Fibroblast of upper back skin (primary cell): ENCODE results near the gene RAD9B.

Experiments used
- DNase-seq: peaks from one replicate; pipeline ENCODE4 v3.0.0-alpha.2; 2013

RAD9B gene

DNA sequence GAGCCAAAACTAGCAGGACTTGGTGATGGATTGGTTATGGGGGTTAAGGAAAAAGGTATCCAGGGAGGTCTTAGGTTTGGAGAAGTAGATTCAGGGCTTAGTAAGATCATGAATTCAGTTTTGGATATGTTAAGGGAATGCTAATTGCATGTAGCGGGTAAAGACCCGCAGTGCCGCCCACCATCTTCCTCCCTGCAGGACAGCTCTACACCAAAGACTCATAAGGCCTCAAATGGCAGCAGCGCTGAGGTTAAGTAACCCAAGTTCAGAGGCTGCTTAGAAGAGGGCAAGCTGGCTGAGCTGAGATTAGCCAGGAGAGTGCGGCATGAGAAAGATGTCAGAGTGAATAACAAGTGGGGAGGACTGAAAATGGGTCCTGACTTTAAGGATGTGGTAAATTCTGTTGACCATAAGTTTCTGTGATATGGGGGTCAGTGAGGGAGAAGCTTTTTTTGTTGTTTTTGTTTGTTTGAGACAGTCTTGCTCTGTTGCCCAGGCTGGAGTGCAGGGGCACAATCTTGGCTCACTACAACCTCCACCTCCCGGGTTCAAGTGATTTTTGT, 26.2 kb downstream of the RAD9B start:
- DNase-seq, result no peak

GRCh38 chr12:110530511-110530910, 28.4 kb downstream of the RAD9B start:
- no peak for DNase-seq

DNA sequence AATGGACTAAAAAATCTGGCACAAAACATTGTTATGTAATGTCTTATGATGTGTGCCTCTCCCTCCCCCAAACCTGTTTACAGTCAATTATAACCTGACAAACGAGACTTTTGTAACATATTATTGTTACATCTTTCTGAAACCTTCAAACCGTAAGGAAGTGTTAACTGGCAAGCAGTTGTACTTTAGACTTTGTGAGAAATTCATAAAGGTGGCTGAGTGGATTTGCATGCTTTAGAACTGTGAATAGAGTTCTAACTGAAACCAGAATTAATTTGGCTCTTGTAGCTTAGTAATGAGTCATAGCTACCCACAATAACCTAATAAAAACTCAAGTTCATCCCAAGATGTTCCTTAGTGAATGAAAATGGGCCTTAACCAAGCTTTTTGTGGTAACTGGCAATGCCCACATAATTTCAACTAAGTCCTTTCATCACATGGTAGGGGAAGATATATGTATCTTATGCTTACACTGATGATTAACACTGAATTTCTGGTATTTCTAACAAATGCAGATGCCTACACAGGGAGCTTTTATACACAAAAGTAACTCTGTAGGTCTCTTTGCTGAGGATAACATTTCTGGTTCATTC, 29.7 kb downstream of the RAD9B start:
- peak; percentile 60 for DNase-seq

- no peak for DNase-seq
These were observed 30.5 kb downstream of the RAD9B start for GRCh38 chr12:110532644-110533043.

DNA sequence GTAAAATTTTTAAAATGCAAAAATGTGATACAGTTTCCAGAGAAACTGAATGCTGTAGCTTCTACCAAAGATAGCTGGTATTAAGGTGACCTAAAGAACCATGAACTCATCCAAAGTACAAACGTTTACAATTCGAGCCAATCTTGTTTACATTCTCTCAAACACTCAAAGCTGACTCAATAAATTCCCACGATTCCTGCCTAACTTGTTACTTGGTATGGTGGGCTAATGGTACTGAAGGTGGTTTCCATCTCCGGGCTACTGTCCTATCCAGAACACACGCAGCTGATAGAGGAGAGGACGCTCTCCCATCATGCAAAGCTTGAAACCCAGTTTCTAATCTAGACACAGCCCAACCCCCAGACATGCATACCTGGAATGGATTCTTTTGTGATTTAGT, 31.5 kb downstream of the RAD9B start:
- no peak for DNase-seq

GRCh38 chr12:110534811-110535210, 32.7 kb downstream of the RAD9B start:
- DNase-seq, result no peak

GRCh38 chr12:110536834-110537604, 34.9 kb downstream of the RAD9B start:
- DNase-seq, result no peak

- DNase-seq, result no peak
These were observed 35.7 kb downstream of the RAD9B start for GRCh38 chr12:110537605-110538409.

DNA sequence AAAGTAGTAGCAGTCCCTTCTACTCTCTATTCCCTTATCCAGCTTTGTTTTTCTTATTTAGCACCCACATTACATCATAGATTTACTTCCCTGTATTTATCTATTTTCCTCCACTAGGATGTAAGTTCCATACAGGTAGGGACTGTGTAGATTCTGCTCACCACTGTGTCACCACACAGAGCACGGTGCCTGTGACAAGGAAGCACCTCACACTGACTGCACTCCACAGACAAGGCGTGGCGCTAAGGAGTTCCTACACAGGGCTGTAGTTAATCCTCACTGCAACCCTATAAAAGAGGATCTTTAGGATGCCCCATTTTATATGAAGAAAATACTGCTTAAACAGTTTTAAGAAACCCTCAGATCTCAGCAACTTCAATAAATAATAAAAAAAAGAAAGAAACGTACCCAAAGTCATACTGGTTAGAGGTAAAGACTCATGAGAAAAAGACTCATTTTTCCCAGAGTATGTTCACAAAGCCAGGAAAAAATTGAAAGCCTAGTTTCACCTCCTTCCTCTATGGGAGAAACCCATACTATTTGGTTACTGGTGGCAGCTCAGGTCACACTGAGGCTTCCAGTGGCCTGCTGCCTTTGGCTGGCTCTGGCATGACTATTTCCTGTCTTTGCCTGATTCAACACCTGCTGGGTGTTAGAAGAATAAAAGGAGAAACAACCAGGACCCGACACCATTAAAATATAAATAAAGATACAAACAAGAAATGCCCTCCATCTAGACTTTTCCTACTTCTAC, 36.9 kb downstream of the RAD9B start:
- DNase-seq, result no peak

DNA sequence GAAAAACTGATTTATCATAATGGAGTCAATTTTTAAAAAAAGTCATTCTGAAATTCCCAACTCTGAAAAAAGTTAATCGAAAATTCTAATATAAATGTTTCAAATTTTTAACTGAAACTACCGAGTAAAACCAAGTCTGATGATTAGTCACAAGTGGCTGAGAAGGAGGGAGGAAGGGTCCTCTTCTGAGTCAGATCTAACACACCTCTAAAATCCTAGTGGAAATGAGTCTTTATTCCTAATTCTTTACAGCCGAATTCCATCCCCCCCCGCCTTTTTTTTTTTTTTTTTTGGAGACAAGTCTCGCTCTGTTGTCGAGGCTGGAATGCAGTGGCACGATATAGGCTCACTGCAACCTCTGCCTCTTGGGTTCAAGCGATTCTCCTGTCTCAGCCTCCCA, 37.9 kb downstream of the RAD9B start:
- DNase-seq, result no peak

GRCh38 chr12:110543252-110543959, 41.3 kb downstream of the RAD9B start:
- peak; percentile 56 for DNase-seq

GRCh38 chr12:110543965-110544364, 41.8 kb downstream of the RAD9B start:
- DNase-seq, result no peak

GRCh38 chr12:110545259-110545658, 43.1 kb downstream of the RAD9B start:
- peak; percentile 96 for DNase-seq

DNA sequence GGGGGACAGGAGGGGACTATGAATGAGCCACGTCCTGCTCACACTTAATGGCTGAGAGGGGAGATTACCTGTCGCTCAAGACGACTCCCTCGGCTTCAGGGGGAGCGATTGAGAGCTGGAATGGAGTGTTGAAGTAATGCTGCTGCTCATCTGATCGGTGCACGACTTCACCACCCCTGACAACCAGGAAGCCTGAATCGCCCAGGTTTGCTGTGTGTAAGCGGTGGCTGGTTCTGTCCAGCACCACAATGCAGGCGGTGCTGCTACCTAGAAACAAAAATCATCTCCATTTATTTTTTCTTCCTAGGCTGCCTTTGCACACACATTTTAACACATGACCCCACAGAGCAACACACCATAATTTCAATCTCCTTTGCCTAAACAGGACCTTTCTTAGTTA, 43.7 kb downstream of the RAD9B start:
- no peak for DNase-seq

DNA sequence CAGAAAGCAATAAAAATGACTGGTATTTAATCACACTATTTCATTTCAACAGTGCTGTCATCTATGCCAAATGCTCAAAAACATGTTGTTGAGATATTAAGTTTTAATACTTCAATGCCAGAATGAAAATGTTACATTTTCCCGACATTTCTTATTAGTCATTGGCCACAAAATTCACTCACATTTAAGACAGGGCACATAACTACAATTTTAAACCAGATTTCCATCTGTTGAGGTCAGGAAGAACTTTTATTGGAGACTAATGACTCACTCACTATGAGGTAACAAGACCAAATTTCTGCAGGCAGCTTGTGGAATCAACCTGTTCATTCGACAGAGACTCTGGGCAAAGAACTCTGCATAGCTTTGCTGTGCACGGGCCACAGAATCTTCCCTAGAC, 44.2 kb downstream of the RAD9B start:
- peak; percentile 96 for DNase-seq

DNA sequence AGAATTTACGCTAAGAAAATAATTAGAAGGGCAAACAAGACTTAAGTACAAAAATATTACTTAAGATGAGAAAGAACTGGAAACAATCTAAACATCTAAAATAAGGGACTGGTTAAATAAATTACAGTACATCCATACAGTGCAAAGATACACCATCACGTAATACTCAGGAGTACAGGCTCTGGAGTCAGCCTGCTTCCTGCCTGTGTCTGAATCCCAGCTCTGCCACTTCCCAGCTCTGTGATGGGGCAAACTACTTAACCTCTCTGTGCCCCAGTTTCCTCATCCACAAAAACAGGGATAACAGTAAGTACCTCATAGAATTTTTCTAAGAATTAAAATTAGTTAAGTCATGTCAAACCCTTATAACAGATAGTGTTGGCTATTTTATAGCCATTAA, 45.0 kb downstream of the RAD9B start:
- no peak for DNase-seq

- peak; percentile 60 for DNase-seq
These were observed 46.5 kb downstream of the RAD9B start for GRCh38 chr12:110548678-110549077.

DNA sequence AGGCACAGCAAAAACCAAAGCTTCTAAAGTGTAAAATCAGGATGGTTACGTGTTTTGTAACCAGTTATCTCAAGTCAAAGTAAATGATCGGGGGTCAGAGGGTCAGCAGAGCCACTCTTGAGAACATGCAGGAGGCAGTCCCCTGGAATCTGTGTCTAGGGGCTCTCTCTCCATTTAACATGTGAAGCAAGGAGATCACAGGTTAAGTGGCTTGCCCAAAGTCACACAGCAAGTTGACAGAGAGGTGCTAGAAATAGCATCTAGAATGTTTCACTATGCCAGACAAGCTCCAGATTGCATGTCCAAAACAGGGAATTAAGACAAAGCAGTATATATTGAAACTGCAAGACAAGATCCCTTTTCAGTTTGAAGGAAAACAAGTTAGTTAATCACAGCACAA, 47.6 kb downstream of the RAD9B start:
- DNase-seq, result no peak

DNA sequence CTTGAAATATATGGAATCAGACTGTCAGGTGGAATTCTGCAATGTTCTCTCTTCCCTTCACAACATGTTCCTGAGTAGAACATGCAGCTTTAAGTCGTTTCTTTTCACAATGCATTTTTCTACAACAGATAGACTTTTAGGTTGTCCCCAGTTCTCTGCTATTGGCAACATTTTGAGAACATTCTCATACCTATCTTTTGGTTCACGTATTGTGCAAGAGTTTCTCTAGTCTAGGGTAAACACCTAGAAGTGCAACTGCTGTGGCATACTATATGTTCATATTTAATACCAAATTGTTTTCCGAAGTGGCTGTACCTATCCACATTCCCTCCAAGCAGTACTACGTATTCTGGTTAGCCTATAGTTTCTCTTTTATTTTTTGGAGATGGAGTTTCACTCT, 48.9 kb downstream of the RAD9B start:
- no peak for DNase-seq
